Activated naive CD4-positive, alpha-beta T cell treated with anti-CD3 and anti-CD28 coated beads for 36 hours (primary cell): ENCODE data around the gene RIMBP2. TPM values are rescaled to one million over a fixed set of nuclear protein-coding genes. Genes with fewer than 3 reads are reported as not detected.

ENCODE experiments used
- CTCF ChIA-PET: fragments of 350-600 bp; sonication (Branson Sonifier 250); formaldehyde crosslinking; loops from one replicate; lab custom pipeline; 2021; ENCODE audit warnings: antibody characterized with exemption; lab: Charles Lee
- DNase-seq: peaks from one replicate; pipeline ENCODE4 v3.0.0-alpha.2; 2020
- H3K27ac Mint-ChIP-seq: one replicate; pipeline ENCODE4 v1.8.0; 2021; ENCODE audit warnings: mild to moderate bottlenecking, mixed read lengths
- H3K27me3 Mint-ChIP-seq: one replicate; pipeline ENCODE4 v1.8.0; 2021; ENCODE audit warnings: low read depth, mixed read lengths
- H3K36me3 Mint-ChIP-seq: one replicate; pipeline ENCODE4 v1.8.0; 2021; ENCODE audit warnings: low read depth, mixed read lengths
- H3K4me1 Mint-ChIP-seq: one replicate; pipeline ENCODE4 v1.8.0; 2021; ENCODE audit warnings: low read depth, mixed read lengths
- H3K4me3 Mint-ChIP-seq: one replicate; pipeline ENCODE4 v1.8.0; 2021; ENCODE audit warnings: mild to moderate bottlenecking, moderate library complexity, mixed read lengths
- H3K9me3 Mint-ChIP-seq: one replicate; pipeline ENCODE4 v1.8.0; 2021; ENCODE audit warnings: mixed read lengths
- intact Hi-C: fragments of 100-400 bp; cut with micrococcal nuclease; formaldehyde crosslinking; loops from one replicate; pipeline ENCODE4 v1.15.1; 2023
- total RNA-seq, 2 experiments: library from RNA; stranded (reverse); gene quantifications; one replicate each; pipeline ENCODE4 v1.2.3, GENCODE V29; 2021

Gene RIMBP2
- total RNA-seq, 2 experiments from 2014 or later = not detected

DNA sequence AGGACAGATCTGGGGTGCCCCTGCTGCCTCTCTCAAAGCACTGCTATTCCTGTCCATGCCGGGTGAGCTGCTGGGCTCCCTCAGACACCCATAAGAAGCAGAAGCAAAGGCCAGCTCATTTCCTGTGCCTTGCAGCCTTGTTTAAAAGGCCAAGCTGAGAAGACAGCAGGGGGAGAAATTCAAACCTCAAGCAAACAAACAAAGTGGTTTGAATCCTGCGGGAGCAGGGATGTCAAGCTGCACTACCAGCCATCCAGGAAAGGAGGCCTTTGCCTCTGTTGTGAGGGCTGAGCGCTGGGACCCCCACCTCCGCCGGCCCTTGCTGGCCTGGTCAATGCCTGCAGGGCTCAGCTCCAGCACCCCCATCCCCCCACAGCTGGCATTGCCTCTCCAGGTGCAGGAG lies 201.9 kb downstream of the RIMBP2 start:
- CTCF ChIA-PET = no interaction called here
- no peak for DNase-seq
- intact Hi-C loops = no loop called here
- Mint-ChIP-seq H3K9me3 (peaks cover 4% of the 10 kb centered on the region), H3K27ac (no peak overlapping the region), H3K4me1 (no peaks in the 10 kb centered on the region), H3K36me3 (no peaks in the 10 kb centered on the region), H3K4me3 (no peak overlapping the region), H3K27me3 (no peaks in the 10 kb centered on the region)

- H3K27ac Mint-ChIP-seq = no peak overlapping the region
- peaks cover 4% of the 10 kb centered on the region for H3K9me3 Mint-ChIP-seq
- CTCF ChIA-PET = no interaction called here
- no peak overlapping the region for H3K4me3 Mint-ChIP-seq
- no peaks in the 10 kb centered on the region for H3K4me1 Mint-ChIP-seq
- intact Hi-C loops = no loop called here
- no peaks in the 10 kb centered on the region for H3K36me3 Mint-ChIP-seq
- H3K27me3 Mint-ChIP-seq = no peaks in the 10 kb centered on the region
- no peak for DNase-seq
Observed at GRCh38 chr12:130513556-130513955, 202.5 kb downstream of the RIMBP2 start.

GRCh38 chr12:130511285-130511684 lies 204.8 kb downstream of the RIMBP2 start:
- no peak overlapping the region for H3K4me3 Mint-ChIP-seq
- H3K27me3 Mint-ChIP-seq = no peaks in the 10 kb centered on the region
- DNase-seq = no peak
- H3K36me3 Mint-ChIP-seq = no peaks in the 10 kb centered on the region
- peaks cover 2% of the 10 kb centered on the region for H3K9me3 Mint-ChIP-seq
- no peaks in the 10 kb centered on the region for H3K4me1 Mint-ChIP-seq
- H3K27ac Mint-ChIP-seq = no peak overlapping the region
- intact Hi-C loops = no loop called here
- CTCF ChIA-PET = no interaction called here

GRCh38 chr12:130509454-130509853 lies 206.6 kb downstream of the RIMBP2 start:
- Mint-ChIP-seq H3K27ac (no peak overlapping the region), H3K27me3 (no peaks in the 10 kb centered on the region), H3K4me1 (no peaks in the 10 kb centered on the region), H3K36me3 (no peaks in the 10 kb centered on the region), H3K9me3 (no peaks in the 10 kb centered on the region), H3K4me3 (no peak overlapping the region)
- DNase-seq = no peak
- CTCF ChIA-PET = no interaction called here
- intact Hi-C loops = no loop called here

DNA sequence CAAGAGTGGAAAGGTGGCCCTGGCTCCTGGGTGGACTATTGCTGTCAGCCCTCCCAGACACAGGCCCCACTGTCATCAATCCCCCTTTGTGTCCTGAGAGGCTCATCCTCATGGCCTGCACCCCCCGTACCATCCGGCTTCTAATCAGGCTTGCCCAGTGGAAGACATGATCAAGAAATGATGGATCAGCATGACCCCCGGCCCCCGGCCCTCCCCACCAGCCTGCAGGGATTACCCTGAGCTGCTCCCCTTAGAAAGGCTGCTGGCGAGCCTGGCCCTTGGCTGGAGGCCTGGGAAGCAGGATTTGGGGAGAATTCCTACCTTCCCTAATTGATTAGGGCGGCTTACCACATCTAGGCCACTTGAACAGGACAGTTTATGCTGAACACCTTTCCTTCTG lies 207.3 kb downstream of the RIMBP2 start:
- Mint-ChIP-seq H3K4me1 (no peaks in the 10 kb centered on the region), H3K4me3 (no peak overlapping the region), H3K27ac (no peak overlapping the region), H3K36me3 (no peaks in the 10 kb centered on the region), H3K27me3 (no peaks in the 10 kb centered on the region), H3K9me3 (no peaks in the 10 kb centered on the region)
- no peak for DNase-seq
- CTCF ChIA-PET = no interaction called here
- intact Hi-C loops = no loop called here

DNA sequence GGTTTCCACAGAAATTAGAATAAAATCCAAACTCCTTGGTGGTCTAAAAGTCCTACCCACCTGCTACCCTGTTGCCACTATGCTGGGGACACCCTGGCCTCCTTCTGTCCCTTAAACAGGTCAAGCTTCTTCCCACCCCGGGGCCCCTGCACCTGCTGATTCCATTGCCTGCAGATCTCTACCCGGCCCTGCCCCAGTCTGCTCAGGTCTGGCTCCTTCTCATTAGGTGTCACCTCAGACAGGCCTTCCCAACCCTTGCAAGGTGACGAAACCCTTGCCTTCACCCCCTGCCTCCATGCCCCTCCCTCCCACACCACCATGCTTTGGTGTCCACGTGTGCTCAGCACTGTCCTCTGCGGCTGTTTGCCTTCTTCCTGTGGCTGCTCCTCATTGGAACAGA lies 207.8 kb downstream of the RIMBP2 start:
- no peak overlapping the region for H3K27ac Mint-ChIP-seq
- no peaks in the 10 kb centered on the region for H3K36me3 Mint-ChIP-seq
- no peak for DNase-seq
- H3K9me3 Mint-ChIP-seq = no peaks in the 10 kb centered on the region
- no peaks in the 10 kb centered on the region for H3K27me3 Mint-ChIP-seq
- no peak overlapping the region for H3K4me3 Mint-ChIP-seq
- intact Hi-C loops = no loop called here
- no peaks in the 10 kb centered on the region for H3K4me1 Mint-ChIP-seq
- CTCF ChIA-PET = no interaction called here

DNA sequence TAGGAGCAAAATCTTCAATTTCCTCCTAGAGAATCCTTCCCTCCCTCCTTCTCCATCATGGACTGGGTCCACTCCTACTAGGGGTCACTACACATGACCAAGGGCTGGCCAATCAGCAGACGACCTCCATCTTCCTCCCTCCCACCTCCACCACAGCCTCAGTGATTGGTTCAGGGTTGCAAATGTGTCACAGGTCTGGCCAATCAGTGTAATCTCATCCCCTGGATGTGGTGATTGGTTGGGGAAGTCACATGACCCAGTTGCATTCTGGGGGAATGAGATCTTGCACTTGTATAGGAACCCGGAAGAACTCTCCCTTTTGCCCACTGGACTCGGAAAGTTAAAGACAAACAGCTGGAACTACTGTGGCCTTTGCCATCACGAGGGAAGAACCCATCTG lies 209.3 kb downstream of the RIMBP2 start:
- DNase-seq = no peak
- CTCF ChIA-PET = no interaction called here
- Mint-ChIP-seq H3K36me3 (no peaks in the 10 kb centered on the region), H3K4me3 (no peak overlapping the region), H3K27me3 (no peaks in the 10 kb centered on the region), H3K9me3 (no peaks in the 10 kb centered on the region), H3K27ac (no peak overlapping the region), H3K4me1 (no peaks in the 10 kb centered on the region)
- intact Hi-C loops = no loop called here

GRCh38 chr12:130504840-130505175 lies 211.3 kb downstream of the RIMBP2 start:
- Mint-ChIP-seq H3K27me3 (no peaks in the 10 kb centered on the region), H3K4me3 (no peak overlapping the region), H3K9me3 (no peaks in the 10 kb centered on the region), H3K27ac (no peak overlapping the region), H3K4me1 (no peaks in the 10 kb centered on the region), H3K36me3 (no peaks in the 10 kb centered on the region)
- CTCF ChIA-PET = interaction anchor here (1.1 kb wide), 1 partner anchor 100 kb away, joined by 3 read pairs; no protein-coding TSS in a partner anchor
- DNase-seq = no peak
- intact Hi-C loops = no loop called here

GRCh38 chr12:130504110-130504839 lies 211.8 kb downstream of the RIMBP2 start:
- CTCF ChIA-PET = interaction anchor here (1.1 kb wide), 1 partner anchor 100 kb away, joined by 3 read pairs; no protein-coding TSS in a partner anchor
- H3K36me3 Mint-ChIP-seq = no peaks in the 10 kb centered on the region
- no peaks in the 10 kb centered on the region for H3K27me3 Mint-ChIP-seq
- H3K27ac Mint-ChIP-seq = no peak overlapping the region
- H3K4me3 Mint-ChIP-seq = no peak overlapping the region
- DNase-seq = no peak
- no peaks in the 10 kb centered on the region for H3K9me3 Mint-ChIP-seq
- no peaks in the 10 kb centered on the region for H3K4me1 Mint-ChIP-seq
- intact Hi-C loops = no loop called here

GRCh38 chr12:130501821-130502220 lies 214.3 kb downstream of the RIMBP2 start:
- no peaks in the 10 kb centered on the region for H3K27me3 Mint-ChIP-seq
- CTCF ChIA-PET = no interaction called here
- no peak for DNase-seq
- H3K27ac Mint-ChIP-seq = no peak overlapping the region
- H3K9me3 Mint-ChIP-seq = peaks cover 2% of the 10 kb centered on the region
- intact Hi-C loops = no loop called here
- H3K4me3 Mint-ChIP-seq = no peak overlapping the region
- no peaks in the 10 kb centered on the region for H3K4me1 Mint-ChIP-seq
- no peaks in the 10 kb centered on the region for H3K36me3 Mint-ChIP-seq

- H3K4me1 Mint-ChIP-seq = no peaks in the 10 kb centered on the region
- intact Hi-C loops = no loop called here
- no peak overlapping the region for H3K4me3 Mint-ChIP-seq
- no peaks in the 10 kb centered on the region for H3K27me3 Mint-ChIP-seq
- H3K9me3 Mint-ChIP-seq = peaks cover 2% of the 10 kb centered on the region
- DNase-seq = no peak
- CTCF ChIA-PET = no interaction called here
- H3K27ac Mint-ChIP-seq = no peak overlapping the region
- no peaks in the 10 kb centered on the region for H3K36me3 Mint-ChIP-seq
Observed at GRCh38 chr12:130500835-130501330, 215.2 kb downstream of the RIMBP2 start.

- no peak for DNase-seq
- Mint-ChIP-seq H3K27me3 (no peaks in the 10 kb centered on the region), H3K9me3 (peaks cover 2% of the 10 kb centered on the region), H3K36me3 (no peaks in the 10 kb centered on the region), H3K27ac (no peak overlapping the region), H3K4me1 (no peaks in the 10 kb centered on the region), H3K4me3 (no peak overlapping the region)
- CTCF ChIA-PET = no interaction called here
- intact Hi-C loops = no loop called here
Observed at GRCh38 chr12:130499474-130499873, 216.6 kb downstream of the RIMBP2 start.

- H3K9me3 Mint-ChIP-seq = peaks cover 2% of the 10 kb centered on the region
- H3K4me3 Mint-ChIP-seq = no peak overlapping the region
- CTCF ChIA-PET = no interaction called here
- intact Hi-C loops = no loop called here
- no peaks in the 10 kb centered on the region for H3K27me3 Mint-ChIP-seq
- no peaks in the 10 kb centered on the region for H3K36me3 Mint-ChIP-seq
- H3K4me1 Mint-ChIP-seq = no peaks in the 10 kb centered on the region
- H3K27ac Mint-ChIP-seq = no peak overlapping the region
- DNase-seq = no peak
Observed at GRCh38 chr12:130498589-130499385, 217.3 kb downstream of the RIMBP2 start.
